Left cardiac atrium (tissue), 4 donors: ENCODE data around the gene SRSF3. TPM values are rescaled to one million over a fixed set of nuclear protein-coding genes. Genes with fewer than 3 reads are reported as not detected.
"Not testable (repeated sequence)": the region's sequence is repeated elsewhere in the genome, so short reads cannot be mapped to it uniquely, and the experiment has no call there.

Experiments
- ATAC-seq, 2 donors: fragments of 200-7000 bp; cut with Tn5 transposase; one replicate each; pipeline ENCODE4 v1.9.1; 2020; ENCODE audit warnings: mild to moderate bottlenecking in 2 of 2, moderate library complexity in 2 of 2
- DNase-seq: peaks from one replicate; pipeline ENCODE4 v3.0.0-alpha.2; 2020
- intact Hi-C, 2 donors: fragments of 100-400 bp; cut with DNase I; formaldehyde crosslinking; loops; one replicate each; pipeline versions ENCODE4 v1.14.1 to v1.15.1; 2022 to 2023
- total RNA-seq, 2 donors: library from RNA; stranded (reverse); fragmentation: NEBNext Ultra II Directional; extraction: Animal tissue kit (Norgen Biotek cat#: 25700); gene quantifications; one replicate each; pipeline ENCODE4 v1.2.1, GENCODE V29; 2021
- donor health status: DM: no; HTN: yes; CAD: no.
- donor health status: DM: no; HTN: yes; CAD: no; lungs with severe emphysema.
- donor health status: DM: yes; HTN: yes; CAD: no.
- donor health status: Dilated cardiomyopathy.

The SRSF3 gene
- total RNA-seq, 2 donors from 2014 or later = 128 to 201 TPM

GRCh38 chr6:36571122-36572043 lies 22.8 kb upstream of the SRSF3 start:
- intact Hi-C loops = no loop called here
- no peak for ATAC-seq
- DNase-seq = no peak

DNA sequence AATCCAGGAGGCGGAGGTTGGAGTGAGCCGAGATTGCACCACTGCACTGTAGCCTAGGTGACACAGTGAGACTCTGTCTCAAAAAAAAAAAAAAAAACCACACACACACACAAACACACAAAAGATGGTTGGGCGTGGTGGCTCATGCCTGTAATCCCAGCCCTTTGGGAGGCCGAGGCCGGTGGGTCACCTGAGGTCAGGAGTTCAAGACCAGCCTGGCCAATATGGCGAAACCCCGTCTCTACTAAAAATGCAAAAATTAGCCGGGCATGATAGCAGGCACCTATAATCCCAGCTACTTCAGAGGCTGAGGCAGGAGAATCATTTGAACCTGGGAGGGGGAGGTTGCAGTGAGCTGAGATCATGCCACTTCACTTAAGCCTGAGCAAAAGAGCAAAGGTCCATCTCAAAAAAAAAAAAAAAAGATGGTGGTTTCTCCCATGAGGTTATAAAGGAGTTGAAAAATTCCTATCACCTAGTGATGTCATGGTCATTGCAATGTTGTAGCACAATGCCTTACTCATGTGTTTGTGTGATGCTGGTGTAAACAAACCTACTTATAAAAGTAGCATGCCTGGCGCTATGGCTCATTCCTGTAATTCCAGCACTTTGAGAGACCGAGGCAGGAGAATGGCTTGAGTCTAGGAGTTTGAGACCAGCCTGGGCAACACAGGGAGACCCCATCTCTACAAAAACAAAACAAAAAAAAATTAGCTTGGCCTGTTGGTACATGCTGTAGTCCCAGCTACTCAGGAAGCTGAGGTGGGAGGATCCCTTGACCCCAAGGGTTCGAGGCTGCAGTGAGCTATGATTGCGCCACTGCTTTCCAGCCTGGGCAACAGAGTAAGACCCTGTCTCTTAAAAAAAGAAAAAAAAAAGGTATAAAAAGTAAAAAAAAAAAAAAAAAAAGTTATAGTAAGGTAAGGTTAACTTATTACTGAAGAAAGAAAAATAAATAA lies 21.5 kb upstream of the SRSF3 start:
- intact Hi-C loops, ATAC-seq, DNase-seq: not testable (repeated sequence)

- DNase-seq (no peak), ATAC-seq (no peak)
- intact Hi-C loops = no loop called here
Observed at GRCh38 chr6:36574679-36575078, 19.5 kb upstream of the SRSF3 start.

DNA sequence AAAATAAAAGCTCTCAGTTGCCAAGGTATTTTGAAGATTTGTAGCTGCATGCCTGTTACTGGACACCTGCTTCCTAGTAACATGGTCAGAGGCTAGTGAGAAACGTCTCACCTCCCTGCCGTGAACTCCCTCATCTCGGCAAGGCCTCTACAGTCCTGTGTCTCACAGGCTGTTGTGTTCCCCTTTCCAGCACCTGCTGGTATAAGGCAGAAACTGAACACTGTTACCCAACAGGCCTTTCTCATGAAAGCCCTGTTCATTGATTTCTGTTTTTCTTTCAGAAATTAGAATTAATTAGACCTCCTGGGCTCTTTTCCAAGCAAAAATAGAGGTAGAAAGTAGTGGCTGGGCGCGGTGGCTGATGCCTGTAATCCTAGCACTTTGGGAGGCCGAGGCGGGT lies 17.6 kb upstream of the SRSF3 start:
- no peak for ATAC-seq
- DNase-seq = no peak
- intact Hi-C loops = no loop called here

DNA sequence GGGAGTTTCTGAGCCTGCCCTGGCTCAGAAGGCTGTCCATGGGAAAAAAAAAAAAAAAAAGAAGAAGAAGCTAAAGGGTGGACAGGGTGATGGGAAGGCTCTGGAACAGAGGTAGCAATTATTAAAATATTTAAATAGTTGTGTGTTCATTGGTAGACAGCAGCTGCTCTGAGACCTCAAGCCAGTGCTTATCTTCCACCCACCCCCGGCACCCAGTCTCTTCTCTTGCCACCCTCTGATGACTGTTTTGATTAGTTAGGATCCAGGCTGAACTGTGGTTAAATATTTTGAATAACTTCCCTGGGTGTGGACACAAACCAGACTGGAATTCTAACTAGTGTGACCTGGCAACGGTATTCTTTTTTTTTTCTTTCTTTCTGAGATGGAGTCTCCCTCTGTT lies 16.9 kb upstream of the SRSF3 start:
- intact Hi-C loops = no loop called here
- DNase-seq (no peak), ATAC-seq (peak in 1 of 2 donors; percentile 68)

DNA sequence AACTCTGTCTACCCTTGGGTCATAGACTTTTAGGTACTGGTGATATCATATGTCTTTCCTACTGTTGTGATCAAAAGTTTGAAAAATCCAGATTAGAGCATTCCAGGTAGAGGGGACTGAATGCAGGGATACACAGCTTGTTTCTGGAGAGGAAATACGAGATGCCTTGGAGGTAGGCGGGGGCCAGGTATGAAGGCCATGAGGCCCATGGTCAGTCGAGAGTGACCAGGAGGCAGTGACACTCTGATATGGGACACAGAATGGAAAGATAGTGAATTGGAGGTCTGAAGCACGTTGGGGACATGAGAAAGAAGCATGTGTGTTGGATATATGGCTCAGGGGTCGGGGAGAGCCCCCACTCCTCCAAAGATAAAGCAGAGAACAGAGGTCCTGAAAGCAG lies 16.1 kb upstream of the SRSF3 start:
- DNase-seq = no peak
- ATAC-seq = no peak
- intact Hi-C loops = no loop called here

- DNase-seq (no peak), ATAC-seq (no peak)
- intact Hi-C loops = no loop called here
Observed at GRCh38 chr6:36578431-36578830, 15.7 kb upstream of the SRSF3 start.

GRCh38 chr6:36580184-36580526 lies 14.0 kb upstream of the SRSF3 start:
- intact Hi-C loops = no loop called here
- no peak for DNase-seq
- no peak for ATAC-seq

DNA sequence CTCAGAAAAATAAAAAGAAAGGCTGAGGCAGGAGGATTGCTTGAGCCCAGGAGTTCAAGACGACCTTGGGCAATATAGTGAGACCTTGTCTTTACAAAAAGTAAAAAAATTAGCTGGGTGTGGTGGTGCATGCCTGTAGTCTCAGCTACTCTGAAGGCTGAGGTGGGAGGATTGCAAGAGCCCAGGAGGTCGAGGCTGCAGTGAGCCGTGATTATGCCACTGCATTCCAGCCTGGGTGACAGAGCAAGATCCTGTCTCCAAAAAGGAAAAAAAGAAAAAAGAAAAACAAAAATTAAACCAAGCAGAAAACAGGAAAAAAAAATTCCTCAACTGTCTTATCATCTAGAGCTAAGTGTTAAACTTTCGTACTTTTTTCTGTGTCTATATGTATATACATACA lies 12.4 kb upstream of the SRSF3 start:
- ATAC-seq = no peak
- no peak for DNase-seq
- intact Hi-C loops = no loop called here

GRCh38 chr6:36586606-36587005 lies 7.6 kb upstream of the SRSF3 start:
- ATAC-seq (no peak), DNase-seq (no peak)
- intact Hi-C loops = no loop called here

- intact Hi-C loops, DNase-seq, ATAC-seq: not testable (repeated sequence)
Observed at GRCh38 chr6:36589025-36589400, 5.1 kb upstream of the SRSF3 start.

GRCh38 chr6:36590237-36590636 lies 3.9 kb upstream of the SRSF3 start:
- ATAC-seq (peak in 1 of 2 donors; percentile 28), DNase-seq (no peak)
- intact Hi-C loops = loop anchor here in 1 of 2 donors (5.0 kb wide), 2 partner anchors 148 to 168 kb away; partner anchors contain the start of genes KCTD20 and PXT1

DNA sequence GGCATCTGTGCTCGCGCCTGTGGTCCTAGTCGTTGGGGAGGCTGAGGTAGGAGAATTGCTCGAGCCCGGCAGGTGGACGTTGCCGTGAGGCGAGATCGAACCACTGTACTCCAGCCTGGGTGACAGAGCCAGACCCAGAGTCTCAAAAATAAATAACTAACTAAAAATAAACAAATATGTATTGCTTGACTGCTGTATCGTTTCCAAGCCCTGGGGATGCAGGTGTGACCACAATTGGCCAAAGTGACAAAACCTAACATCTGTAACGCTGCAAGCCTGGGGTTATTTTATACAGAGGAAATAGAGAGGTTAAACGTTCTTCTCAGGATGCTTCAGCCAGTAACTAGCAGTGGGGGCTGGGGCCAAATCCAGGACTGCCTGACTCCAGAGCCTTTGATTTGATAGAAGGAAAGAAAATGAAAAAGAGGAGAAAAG lies 1.9 kb upstream of the SRSF3 start:
- DNase-seq = no peak
- intact Hi-C loops = loop anchor here in 1 of 2 donors (5.0 kb wide), 2 partner anchors 150 to 170 kb away; partner anchors contain the start of genes KCTD20 and PXT1
- no peak for ATAC-seq

DNA sequence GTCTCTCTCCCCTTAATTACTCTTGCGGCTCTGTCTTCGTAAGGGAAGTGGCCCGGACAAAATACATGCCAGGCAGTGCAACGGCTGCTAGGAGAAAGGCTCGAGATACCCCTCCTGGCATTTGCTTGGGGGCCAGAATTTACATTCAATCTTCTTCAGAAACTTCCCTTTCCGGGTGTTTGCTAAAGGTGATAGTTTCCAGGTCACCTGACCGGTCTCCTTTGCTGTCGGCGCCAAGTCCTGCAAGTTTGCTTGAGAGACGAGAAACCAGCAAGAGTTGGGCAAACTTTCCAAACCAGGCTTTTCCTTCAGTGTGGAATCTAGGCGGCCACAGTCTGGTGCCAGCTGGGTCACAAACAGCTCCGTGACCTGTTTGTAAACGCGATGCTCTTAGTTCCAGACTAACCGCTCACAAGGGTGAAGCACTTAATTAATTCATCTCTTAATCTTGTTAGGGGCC lies 563 bp upstream of the SRSF3 start:
- DNase-seq (peak; percentile 62), ATAC-seq (peak; percentile 19 to 38)
- intact Hi-C loops = loop anchor here in 1 of 2 donors (2.0 to 5.0 kb wide), 3 partner anchors 47 to 171 kb away; partner anchors contain the start of genes KCTD20, PXT1 and STK38

- DNase-seq (no peak), ATAC-seq (peak; percentile 23 to 34)
- intact Hi-C loops = loop anchor here in 1 of 2 donors (2.0 to 5.0 kb wide), 3 partner anchors 48 to 173 kb away; partner anchors contain the start of genes KCTD20, PXT1 and STK38
Observed at GRCh38 chr6:36594816-36595643, 868 bp downstream of the SRSF3 start.

GRCh38 chr6:36596356-36596755 lies 2.2 kb downstream of the SRSF3 start:
- intact Hi-C loops = no loop called here
- no peak for ATAC-seq
- no peak for DNase-seq

GRCh38 chr6:36597775-36598174 lies 3.6 kb downstream of the SRSF3 start:
- intact Hi-C loops = no loop called here
- ATAC-seq (no peak), DNase-seq (no peak)

- ATAC-seq = no peak
- DNase-seq = no peak
- intact Hi-C loops = no loop called here
Observed at GRCh38 chr6:36598326-36598725, 4.2 kb downstream of the SRSF3 start.
